Measurements from ENCODE around the gene MOB2. TPM values are rescaled to one million over a fixed set of nuclear protein-coding genes. Genes with fewer than 3 reads are reported as not detected.

Gene MOB2
- 18.0 and 22.5 TPM in 2 replicates for total RNA-seq (2014; rRNA removed; shearing (Covaris generic))
- 16.1 and 18.0 TPM in 2 replicates for polyA plus RNA-seq (2015; cell fraction: cytosol; rRNA removed)
- 39.9 and 56.5 TPM in 2 replicates for polyA plus RNA-seq (2015; cell fraction: nucleus; rRNA removed)

- no peak for DNase-seq (ENCODE audit: low read depth, low spot score)
- in situ Hi-C loops (cut with HindIII; ENCODE audit: low pct_unique_long_range_greater_than_20kb, low sequenced_read_pairs): no loop called here
Observed at GRCh38 chr11:1486054-1486825, at the start of gene MOB2. TSS of gene MOB2 (minus strand) at chr11:1486779. CDS start at chr11:1486556, 223 bp downstream.

- in situ Hi-C loops (cut with HindIII; ENCODE audit: low pct_unique_long_range_greater_than_20kb, low sequenced_read_pairs): no loop called here
- no peak for DNase-seq (ENCODE audit: low read depth, low spot score)
Observed at GRCh38 chr11:1534682-1535081, 48.1 kb upstream of the MOB2 start.

GRCh38 chr11:1534171-1534570 lies 47.6 kb upstream of the MOB2 start:
- no peak for DNase-seq (ENCODE audit: low read depth, low spot score)
- in situ Hi-C loops (cut with HindIII; ENCODE audit: low pct_unique_long_range_greater_than_20kb, low sequenced_read_pairs): no loop called here

GRCh38 chr11:1533342-1533725 lies 46.8 kb upstream of the MOB2 start:
- in situ Hi-C loops (cut with HindIII; ENCODE audit: low pct_unique_long_range_greater_than_20kb, low sequenced_read_pairs): no loop called here
- no peak for DNase-seq (ENCODE audit: low read depth, low spot score)

GRCh38 chr11:1532606-1533341 lies 46.2 kb upstream of the MOB2 start:
- no peak for DNase-seq (ENCODE audit: low read depth, low spot score)
- in situ Hi-C loops (cut with HindIII; ENCODE audit: low pct_unique_long_range_greater_than_20kb, low sequenced_read_pairs): no loop called here

GRCh38 chr11:1532014-1532586 lies 45.5 kb upstream of the MOB2 start:
- in situ Hi-C loops (cut with HindIII; ENCODE audit: low pct_unique_long_range_greater_than_20kb, low sequenced_read_pairs): no loop called here
- no peak for DNase-seq (ENCODE audit: low read depth, low spot score)

GRCh38 chr11:1531449-1532013 lies 45.0 kb upstream of the MOB2 start:
- no peak for DNase-seq (ENCODE audit: low read depth, low spot score)
- in situ Hi-C loops (cut with HindIII; ENCODE audit: low pct_unique_long_range_greater_than_20kb, low sequenced_read_pairs): no loop called here

- in situ Hi-C loops (cut with HindIII; ENCODE audit: low pct_unique_long_range_greater_than_20kb, low sequenced_read_pairs): no loop called here
- no peak for DNase-seq (ENCODE audit: low read depth, low spot score)
Observed at GRCh38 chr11:1530686-1531448, 44.3 kb upstream of the MOB2 start.

- in situ Hi-C loops (cut with HindIII; ENCODE audit: low pct_unique_long_range_greater_than_20kb, low sequenced_read_pairs): no loop called here
- peak; percentile 64 for DNase-seq (ENCODE audit: low read depth, low spot score)
Observed at GRCh38 chr11:1529774-1530173, 43.2 kb upstream of the MOB2 start.

- in situ Hi-C loops (cut with HindIII; ENCODE audit: low pct_unique_long_range_greater_than_20kb, low sequenced_read_pairs): no loop called here
- DNase-seq (ENCODE audit: low read depth, low spot score): no peak
Observed at GRCh38 chr11:1529286-1529685, 42.7 kb upstream of the MOB2 start.

GRCh38 chr11:1528710-1529109 lies 42.1 kb upstream of the MOB2 start:
- DNase-seq (ENCODE audit: low read depth, low spot score): no peak
- in situ Hi-C loops (cut with HindIII; ENCODE audit: low pct_unique_long_range_greater_than_20kb, low sequenced_read_pairs): no loop called here

GRCh38 chr11:1526785-1527184 lies 40.2 kb upstream of the MOB2 start:
- no peak for DNase-seq (ENCODE audit: low read depth, low spot score)
- in situ Hi-C loops (cut with HindIII; ENCODE audit: low pct_unique_long_range_greater_than_20kb, low sequenced_read_pairs): no loop called here

- no peak for DNase-seq (ENCODE audit: low read depth, low spot score)
- in situ Hi-C loops (cut with HindIII; ENCODE audit: low pct_unique_long_range_greater_than_20kb, low sequenced_read_pairs): no loop called here
Observed at GRCh38 chr11:1523779-1524178, 37.2 kb upstream of the MOB2 start.

- no peak for DNase-seq (ENCODE audit: low read depth, low spot score)
- in situ Hi-C loops (cut with HindIII; ENCODE audit: low pct_unique_long_range_greater_than_20kb, low sequenced_read_pairs): no loop called here
Observed at GRCh38 chr11:1523077-1523476, 36.5 kb upstream of the MOB2 start.

GRCh38 chr11:1522081-1522424 lies 35.5 kb upstream of the MOB2 start:
- in situ Hi-C loops (cut with HindIII; ENCODE audit: low pct_unique_long_range_greater_than_20kb, low sequenced_read_pairs): no loop called here
- DNase-seq (ENCODE audit: low read depth, low spot score): no peak

- in situ Hi-C loops (cut with HindIII; ENCODE audit: low pct_unique_long_range_greater_than_20kb, low sequenced_read_pairs): no loop called here
- DNase-seq (ENCODE audit: low read depth, low spot score): no peak
Observed at GRCh38 chr11:1521382-1522080, 35.0 kb upstream of the MOB2 start.

- DNase-seq (ENCODE audit: low read depth, low spot score): no peak
- in situ Hi-C loops (cut with HindIII; ENCODE audit: low pct_unique_long_range_greater_than_20kb, low sequenced_read_pairs): no loop called here
Observed at GRCh38 chr11:1520663-1521267, 34.2 kb upstream of the MOB2 start.
